NCI-H2029 (cell line): ENCODE results near the gene FRMD5.
"Not testable (repeated sequence)": the region's sequence is repeated elsewhere in the genome, so short reads cannot be mapped to it uniquely, and the experiment has no call there.

ENCODE experiments used
- DNase-seq: peaks from one replicate; lab custom pipeline; 2025; lab: John Stamatoyannopoulos, UW

Gene FRMD5

GRCh38 chr15:43831519-43832052 is 363.5 kb downstream of the FRMD5 start:
- DNase-seq: not testable (repeated sequence)

GRCh38 chr15:43830691-43831275 is 364.3 kb downstream of the FRMD5 start:
- not testable (repeated sequence) for DNase-seq

GRCh38 chr15:43829951-43830540 is 365.0 kb downstream of the FRMD5 start:
- not testable (repeated sequence) for DNase-seq

- DNase-seq: no peak
Measured at GRCh38 chr15:43828061-43828657, 366.9 kb downstream of the FRMD5 start.

GRCh38 chr15:43826508-43827341 is 368.3 kb downstream of the FRMD5 start, which contains the start of gene WDR76:
Gene WDR76, plus strand, starts transcription at chr15:43827002. Its CDS starts 31 bp downstream, at chr15:43827033.
- DNase-seq: peak; percentile 53

GRCh38 chr15:43826029-43826507 is 369.0 kb downstream of the FRMD5 start:
- DNase-seq: no peak

GRCh38 chr15:43825305-43825704 is 369.8 kb downstream of the FRMD5 start:
- DNase-seq: not testable (repeated sequence)

- peak; percentile 84 for DNase-seq
Measured at GRCh38 chr15:43824302-43825246, 370.5 kb downstream of the FRMD5 start, which contains the start of gene MFAP1. Gene MFAP1, minus strand, starts transcription at chr15:43824690. Its CDS starts 121 bp downstream, at chr15:43824569.

- DNase-seq: no peak
Measured at GRCh38 chr15:43821505-43821904, 373.6 kb downstream of the FRMD5 start.
